ENCODE measurements around the gene CNN2.
A peak's percentile ranks its signal among the peaks of the same experiment; 100 is the strongest.
"Not testable (repeated sequence)": the region's sequence is repeated elsewhere in the genome, so short reads cannot be mapped to it uniquely, and the experiment has no call there.

The CNN2 gene

DNA sequence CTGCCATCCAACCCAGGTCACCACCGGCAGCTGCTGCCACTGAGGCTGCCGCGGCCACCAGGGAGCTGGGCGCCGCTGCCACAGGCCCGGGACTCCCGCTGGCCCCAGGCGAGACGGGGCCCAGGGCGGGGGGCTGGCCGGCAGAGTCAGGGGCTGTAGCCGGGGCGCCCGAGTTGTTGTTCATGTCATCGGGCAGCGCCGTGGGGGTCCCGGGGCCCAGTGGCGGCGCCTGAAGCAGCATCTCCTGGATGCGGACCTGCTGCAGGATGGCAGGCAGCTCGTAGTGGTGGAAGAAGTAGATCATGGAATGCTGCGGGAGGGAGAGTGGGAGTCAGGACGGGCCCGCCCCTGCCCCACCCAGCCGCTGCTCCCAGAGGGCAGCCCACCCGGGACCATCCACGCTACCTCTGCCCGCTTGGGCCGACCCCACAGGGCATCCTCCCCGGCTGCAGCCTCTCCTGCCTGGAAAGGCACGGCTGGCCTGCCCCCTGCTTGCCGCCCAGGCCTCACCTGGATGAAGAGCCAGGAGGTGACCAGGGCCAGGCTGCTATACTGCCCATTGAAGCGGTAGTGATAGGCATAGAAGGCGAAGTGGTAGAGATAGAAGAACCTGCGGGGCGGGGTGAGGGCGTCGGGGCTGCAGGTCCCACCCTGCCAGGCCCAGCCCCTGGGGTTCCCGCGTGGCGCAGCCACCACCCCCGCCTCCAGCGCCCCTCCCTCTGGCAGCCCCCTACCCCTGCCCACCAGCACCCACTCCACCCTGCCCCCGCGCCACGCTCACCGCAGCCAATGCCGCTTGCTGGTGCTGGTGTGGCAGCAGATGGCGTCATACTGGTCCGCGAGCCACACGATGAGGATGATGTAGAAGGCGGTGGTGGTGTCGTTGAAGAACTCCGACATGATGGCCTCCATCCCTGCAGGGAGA is 15.6 kb upstream of the CNN2 start:
- DNase-seq (ENCODE audit: low read depth) = no peak

DNA sequence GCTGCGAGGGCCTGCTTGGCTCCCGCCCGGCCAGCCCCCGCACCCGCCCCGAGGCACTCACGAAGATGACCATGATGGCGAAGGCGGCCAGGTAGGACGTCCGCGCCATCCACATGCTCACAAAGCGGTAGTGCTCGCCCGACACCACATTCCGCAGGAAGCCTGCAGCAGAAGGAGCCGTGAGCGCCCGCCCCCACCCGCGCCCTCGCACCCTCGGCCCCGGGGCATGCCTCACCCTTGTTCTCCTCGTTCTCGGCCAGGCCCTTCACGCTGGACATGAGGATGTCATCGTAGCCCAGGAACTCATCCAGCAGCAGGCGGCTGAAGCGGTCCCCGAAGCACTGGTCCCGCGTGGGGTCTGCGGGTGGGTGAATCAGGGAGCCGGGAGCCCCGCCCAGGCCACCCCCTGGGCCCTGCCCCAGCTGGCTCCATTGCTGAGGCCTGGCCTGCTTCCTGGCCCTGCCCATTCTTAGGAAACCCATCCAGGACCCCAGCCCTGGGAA is 14.5 kb upstream of the CNN2 start:
- DNase-seq (ENCODE audit: low read depth) = no peak

DNA sequence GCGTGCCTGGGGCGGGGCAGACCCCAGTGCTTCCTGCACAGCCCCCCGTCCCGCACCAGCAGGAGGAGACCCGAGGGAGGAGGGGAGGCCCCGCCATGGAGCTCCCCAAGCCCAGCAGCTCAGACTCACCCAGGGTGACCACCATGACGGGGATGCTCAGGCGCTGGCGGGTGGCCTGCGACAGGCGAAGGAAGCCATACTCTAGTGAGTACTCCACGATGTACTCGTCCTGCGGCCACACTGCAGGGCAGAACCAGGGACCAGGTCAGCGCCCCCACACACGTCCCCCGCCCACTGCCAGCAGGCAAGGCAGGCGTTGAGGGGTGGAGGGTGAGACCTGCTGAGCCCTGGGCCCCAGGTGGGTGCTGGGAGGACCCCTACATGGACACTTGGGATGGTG is 14.1 kb upstream of the CNN2 start:
- no peak for DNase-seq (ENCODE audit: low read depth)

DNA sequence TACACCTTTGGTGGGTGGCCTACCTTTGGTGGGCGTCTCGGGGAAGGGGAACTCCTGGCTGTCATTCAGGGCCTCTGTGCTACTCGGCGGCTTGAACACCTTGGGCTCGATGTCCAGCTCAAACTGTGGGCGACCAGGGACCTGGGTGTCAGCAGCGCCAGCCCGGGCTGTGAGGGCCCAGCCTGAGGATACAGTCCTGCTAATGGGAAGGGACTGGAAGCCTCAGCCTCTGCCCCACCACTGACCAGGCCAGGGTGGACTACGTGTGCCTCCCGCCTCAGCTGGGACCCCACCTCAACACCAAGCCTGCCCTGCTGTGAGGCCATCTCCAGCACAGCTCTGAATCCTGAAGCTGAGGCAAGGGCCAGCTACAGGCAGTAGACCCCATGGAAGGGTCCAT is 13.2 kb upstream of the CNN2 start:
- no peak for DNase-seq (ENCODE audit: low read depth)

DNA sequence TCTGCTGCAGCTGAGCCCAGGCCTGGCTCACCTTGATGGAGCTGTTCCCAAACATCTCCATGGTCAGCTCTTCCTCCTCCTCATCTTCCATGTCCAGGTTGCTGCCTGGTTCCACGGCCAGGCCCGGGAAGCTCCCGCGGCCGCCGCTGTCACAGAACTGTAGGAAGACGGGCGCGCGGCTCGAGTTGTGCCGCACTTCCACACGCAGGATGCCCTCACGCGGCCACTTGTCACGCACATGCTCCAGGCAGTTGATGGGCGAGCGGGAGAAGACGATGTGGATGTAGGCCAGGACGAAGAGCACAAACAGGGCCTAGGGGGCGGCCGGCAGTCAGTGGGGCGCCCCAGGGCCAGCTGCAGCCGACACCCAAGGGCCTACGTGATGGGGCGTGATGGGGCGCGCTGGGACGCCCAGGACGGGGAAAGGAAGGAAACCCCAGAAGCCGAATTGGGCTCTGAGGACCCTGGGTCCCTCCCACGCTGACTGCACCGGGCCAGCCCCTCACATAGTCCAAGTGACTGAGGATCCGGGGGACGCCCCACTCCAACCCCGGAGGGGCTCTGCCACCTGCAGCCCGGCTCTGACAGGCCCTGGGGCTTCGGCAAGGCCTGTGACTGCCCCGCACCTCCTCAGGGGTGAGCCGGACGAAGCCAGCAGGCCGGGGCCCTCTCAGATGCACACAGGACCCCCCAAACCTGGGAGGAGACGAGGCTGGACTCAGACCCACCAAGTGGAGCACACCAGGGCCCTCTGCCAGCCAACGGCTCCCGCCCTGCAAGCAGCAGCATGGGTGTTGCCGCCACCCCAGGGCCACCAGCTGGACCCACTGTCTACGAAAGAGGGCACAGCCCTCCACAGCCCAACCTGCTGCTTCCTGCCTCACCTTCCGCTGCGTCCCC is 12.0 kb upstream of the CNN2 start:
- DNase-seq (ENCODE audit: low read depth) = no peak

DNA sequence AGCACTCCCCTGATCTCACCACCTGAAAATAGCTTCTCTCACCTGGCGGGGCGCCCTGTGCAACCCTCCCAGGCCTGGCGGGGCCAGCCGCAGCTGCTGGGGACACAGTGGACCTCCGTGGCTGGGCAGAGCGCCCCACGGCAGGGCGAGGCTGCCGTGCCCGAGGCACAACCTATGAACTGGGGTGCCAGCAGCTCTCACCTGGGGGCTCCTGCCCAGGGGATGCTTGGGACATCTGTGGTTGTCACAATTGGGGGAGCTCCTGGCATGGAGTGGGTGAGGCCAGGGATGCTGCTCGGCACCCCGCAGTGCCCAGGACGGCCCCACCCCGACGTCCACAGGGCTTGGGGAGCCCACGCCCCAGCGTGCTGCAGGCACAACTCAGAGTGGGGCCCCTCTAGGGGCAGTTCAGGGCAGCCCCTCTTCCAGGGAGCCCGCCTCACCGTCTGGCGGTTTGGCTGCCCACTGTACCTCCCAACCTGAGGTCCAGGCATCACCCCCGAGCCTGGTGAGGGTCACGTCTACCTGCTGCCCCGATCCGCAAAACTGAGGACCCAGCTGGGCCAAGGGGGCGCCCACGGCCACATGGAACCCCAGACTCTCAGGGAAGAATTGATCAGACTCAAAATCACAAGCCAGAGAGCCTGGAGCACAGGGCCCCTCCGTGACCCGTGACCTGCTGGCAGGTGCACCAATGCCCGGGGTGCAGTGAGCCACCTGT is 11.2 kb upstream of the CNN2 start:
- DNase-seq (ENCODE audit: low read depth) = no peak

DNA sequence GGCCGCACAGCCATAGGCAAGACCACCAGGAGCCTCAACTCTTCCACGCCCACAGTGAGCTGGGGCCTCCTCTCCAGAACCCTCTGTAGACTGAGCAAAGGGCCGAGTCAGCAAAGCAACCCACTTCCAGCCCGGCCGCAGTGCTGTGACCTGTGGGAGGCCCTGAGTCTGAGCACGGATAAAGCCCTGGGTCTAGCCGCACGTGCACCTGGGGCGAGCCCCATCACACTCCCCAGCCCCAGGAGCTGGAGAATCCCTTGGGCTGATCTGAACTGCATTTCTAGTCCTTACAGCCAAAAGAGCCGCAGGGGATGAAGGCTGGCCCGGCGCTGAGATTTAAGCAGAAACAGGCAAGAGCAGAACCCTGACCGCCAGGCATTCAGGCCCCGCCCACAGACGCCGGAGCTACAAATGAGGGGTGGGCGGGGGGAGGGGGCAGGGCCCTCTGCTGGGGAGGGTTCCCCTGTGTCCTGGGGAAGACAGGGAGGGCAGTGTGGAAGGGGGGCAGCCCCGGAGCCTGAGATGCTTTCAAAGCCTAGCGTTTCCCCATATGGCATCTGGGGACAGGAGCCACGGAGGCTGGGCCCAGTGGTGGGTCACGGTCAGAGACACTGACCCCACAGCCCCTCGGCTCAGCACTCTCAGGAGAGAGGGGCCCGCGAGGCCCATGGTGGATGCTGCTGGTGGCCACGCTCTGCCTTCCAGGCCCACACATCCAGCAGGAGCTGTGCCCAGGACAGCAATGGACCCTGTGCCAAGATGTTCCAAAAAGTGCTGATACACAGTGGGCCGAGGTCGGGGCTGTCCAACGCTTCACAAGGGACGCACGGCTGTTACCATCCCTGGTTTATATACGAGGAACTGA is 10.4 kb upstream of the CNN2 start:
- DNase-seq (ENCODE audit: low read depth) = no peak

DNA sequence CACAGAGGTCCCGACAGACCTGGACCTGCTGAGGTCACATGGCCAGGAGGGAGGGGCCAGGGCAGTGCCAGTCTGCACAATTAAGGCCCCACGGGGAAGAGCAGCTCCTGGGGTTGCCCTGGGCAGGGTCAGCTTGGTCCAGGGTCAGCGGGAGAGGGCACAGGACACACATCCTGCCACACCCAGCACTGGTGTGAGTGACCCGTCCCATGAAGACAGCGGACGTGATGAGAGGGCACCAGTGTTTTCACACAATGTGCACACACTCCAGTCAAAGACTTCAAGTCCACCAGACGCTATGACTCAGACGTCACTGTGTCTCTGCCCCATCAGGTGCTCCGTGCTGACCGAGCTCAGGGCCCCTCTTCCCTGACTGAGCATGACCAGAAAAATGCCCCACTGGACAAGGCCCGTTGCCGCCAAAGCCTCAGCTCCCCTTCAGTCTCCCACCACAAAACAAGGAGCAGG is 9.7 kb upstream of the CNN2 start:
- DNase-seq (ENCODE audit: low read depth) = no peak

DNA sequence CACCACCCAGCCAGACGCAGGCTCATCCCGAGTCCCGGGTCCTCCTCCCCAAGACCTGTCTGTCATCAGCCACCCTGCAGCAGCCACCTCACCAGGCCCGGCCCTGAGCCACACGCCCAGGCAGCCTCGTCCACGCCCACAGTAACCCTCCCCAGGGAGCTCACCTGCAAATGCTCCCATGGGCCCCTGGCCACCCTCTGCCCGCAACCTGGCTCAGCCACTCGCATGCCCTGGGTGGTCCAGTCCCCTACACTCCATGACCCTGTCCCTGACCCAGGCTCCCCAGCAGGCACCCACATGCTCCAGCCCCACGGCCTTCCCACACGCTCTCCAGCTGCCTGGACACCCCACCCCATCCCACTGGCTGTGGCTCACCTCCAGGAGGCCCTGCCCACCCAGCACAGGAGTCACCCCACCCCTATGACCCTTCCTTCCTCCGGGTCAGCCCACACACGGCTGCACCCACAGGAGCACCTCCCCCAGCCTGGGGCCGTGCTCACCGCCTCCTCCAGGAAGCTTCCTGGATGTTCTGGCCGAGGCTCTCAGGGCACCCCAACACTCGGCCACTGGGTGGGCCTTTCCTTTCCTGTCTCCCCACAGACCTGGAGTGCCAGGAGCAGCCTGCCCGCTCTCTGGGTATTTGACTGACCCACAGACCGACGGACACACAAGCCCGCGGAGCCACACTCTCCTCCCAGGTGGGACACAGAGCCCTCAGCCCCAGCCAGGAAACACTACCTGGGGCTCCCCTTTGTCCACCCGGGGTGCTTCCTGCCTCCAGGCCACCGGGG is 9.1 kb upstream of the CNN2 start:
- no peak for DNase-seq (ENCODE audit: low read depth)

DNA sequence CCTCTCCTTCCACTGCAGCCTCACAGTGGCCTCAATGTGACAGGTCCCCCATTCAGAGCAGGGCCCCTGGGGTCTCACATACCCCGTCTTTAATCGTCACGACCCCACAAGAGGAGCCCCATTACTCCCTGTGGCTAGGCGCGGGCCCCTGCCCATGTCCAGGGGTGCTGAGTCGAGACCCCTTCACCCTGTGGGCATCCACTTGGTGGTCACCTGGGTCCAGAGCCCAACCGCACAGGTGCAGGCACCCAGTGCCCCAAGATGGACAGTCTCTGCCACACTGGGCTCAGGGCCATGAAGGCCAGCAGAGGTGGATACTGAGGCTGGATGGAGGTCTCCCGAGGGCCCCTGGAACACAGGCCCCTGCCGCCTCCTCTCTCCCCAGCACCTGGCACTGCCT is 8.5 kb upstream of the CNN2 start:
- no peak for DNase-seq (ENCODE audit: low read depth)

DNA sequence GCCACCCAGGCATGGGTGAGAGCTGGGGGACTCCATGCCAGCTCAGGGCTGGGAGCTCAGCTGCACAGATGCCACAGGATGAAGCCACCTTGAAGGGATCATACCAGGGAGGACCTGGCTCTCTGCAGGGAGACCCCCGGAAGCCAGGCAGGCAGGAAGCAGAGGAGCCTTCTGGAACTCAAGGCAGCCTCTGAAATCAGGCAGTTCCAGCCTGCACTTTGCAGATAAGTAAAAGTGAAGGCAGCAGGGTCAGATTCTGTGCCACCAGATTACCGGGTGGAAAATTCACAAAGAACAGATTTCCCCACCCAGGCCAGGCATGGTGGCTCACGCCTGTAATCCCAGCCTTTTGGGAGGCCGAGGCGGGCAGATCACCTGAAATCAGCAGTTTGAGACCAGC is 8.0 kb upstream of the CNN2 start:
- DNase-seq (ENCODE audit: low read depth) = no peak

DNA sequence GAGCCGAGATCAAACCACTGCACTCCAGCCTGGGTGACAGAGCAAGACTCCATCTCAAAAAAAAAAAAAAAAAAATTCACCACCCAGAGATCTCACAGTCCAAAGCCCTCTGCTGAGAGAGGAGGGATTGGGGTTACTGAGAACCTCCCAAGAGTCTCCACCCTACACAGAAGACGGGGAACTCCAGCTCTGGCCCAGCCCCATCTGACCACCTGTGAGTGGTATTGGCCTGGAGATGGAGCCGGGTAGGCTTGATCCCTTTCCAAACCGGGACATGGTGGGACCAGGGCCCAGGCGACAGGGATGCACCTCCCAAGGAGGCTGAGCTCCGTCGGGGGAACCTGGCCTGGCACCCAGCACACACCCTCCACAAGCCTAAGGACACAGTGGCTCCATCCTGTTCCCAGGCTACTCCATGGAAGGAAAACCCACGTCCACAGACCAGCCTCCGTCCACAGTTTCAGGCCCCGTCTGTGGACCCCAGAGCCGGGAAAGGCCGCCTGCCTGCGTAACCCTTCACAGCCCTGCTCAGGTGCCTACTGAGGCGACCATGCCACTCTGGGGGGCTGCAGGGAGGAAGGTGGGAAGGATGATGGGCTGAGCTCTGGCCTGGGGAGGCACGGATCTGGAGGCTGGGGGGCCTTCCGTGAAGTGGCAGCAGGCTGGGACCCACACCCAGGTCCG is 7.3 kb upstream of the CNN2 start:
- no peak for DNase-seq (ENCODE audit: low read depth)

DNA sequence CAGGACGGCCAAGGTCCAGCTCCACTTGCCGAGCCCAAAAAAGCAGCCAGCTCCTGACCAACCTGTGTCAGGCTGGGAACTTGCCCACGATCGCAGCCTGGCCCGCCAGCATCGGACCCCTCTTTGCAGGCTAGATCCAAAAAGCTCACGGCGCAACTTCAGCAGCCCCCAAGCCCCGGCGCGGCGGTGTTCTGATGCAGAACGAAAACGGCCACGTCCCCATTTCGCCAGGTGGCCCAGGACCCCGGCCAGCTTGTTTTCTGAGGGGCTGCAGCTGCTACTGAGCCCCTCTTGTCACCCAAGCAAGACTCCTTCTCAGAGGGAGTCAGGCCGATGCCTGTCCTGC is 6.8 kb upstream of the CNN2 start:
- no peak for DNase-seq (ENCODE audit: low read depth)

DNA sequence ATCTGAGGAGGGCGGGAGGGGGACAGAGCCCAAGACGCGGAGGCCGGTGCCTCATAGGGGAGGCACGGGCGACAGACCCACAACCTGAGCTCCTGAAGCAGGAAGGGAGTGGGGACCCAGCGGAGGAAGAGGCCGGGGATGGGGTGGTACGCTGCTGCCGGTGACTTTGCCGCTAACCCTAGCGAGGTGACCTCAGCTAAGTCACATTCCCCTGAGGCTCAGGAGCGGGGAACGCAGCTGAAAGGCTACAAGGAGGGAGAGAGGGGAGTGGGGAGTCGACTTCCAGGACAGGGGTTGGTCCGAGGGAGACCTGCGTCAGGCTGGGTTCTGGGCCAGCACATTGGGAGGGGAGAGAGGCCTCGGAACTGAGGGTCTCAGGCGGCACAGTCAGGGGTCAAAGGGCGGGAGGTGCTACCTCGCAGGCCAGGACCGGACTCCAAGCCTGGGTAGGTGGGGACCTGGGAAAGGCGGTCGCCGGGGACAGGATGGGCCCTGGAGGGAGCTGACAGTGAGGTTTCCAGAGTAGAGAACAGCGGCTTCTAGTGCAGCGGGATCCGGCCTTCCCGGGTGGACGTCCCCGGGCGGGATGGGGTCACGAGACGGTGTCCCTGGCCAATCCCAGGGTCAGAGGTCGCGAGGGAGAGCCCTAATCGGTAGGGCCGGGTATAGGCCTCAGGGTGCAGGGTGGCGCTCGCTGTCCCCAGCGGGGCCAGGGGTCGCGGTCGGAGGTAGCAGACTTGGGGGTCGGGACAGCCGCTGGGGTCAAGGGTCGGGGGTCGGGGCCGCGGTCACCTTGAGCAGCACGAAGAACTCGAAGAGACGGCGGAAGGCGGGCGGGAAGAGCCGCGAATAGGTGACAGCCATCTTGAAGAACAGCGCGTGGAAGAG is 6.2 kb upstream of the CNN2 start:
- DNase-seq (ENCODE audit: low read depth) = no peak

DNA sequence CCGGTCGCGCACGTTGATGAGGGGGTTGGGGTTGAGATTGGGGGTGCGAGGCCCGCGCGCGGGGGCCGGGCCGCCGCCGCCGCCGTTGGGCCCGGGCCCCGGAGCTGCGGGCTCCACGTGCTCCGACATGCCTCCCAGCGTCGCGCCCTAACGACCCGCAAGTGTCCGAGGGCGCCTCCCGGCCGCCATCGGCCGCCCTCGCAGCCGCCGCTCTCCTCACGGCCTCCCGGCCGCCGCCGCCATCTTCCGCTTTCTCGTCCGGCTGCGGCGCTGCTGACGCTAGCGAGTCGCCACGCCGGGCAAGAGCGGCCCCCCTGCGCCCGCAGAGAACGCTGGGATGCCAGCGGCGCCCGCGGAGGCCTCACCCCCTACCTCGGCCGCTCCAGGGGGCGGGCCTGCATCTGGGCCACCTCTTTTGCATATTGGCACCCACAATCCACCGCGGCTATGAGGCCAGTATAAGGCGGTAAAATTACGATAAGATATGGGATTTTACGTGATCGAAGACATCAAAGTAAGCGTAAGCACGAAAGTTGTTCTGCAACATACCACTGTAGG is 5.5 kb upstream of the CNN2 start, which contains the start of gene TMEM259:
TSS of gene TMEM259 (minus strand) at position 256 of the 558 bp plus-strand sequence. CDS start at position 129, 127 bp downstream.
- DNase-seq (ENCODE audit: low read depth) = peak; percentile 91

DNA sequence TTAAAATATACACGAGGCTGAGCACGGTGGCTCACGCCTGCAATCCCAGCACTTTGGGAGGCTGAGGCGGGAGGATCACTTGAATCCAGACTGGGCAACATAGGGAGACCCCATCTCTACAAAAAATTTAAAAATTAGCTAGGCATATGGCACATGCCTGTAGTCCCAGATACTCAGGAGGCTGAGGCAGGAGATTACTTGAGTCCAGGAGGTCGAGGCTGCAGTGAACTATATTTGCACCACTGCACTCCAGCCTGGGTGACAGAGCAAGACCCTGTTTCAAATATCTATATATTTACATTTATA is 2.6 kb upstream of the CNN2 start:
- DNase-seq (ENCODE audit: low read depth) = not testable (repeated sequence)

DNA sequence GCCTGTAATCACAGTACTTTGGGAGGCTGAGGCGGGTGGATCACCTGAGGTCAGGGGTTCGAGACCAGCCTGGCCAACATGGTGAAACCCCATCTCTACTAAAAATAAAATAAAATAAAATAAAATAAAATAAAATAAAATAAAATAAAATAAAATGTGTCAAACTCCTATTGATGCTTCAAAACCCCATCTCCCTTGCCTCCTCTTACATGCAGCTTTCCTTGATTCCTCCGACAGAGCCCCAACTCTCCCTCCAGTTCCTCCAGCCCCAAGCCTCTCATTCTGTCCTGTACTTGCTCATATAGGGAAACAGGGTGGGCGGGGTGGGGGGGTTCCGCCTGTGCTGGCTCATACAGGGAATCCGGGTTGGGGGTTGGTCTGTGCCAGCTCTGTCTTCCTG is 1.3 kb upstream of the CNN2 start:
- DNase-seq (ENCODE audit: low read depth) = not testable (repeated sequence)

Data from stimulated activated CD8-positive, alpha-beta memory T cell treated with anti-CD3 and anti-CD28 coated beads, Interleukin-15, amount 100 ng/mL, for 24 hours (primary cell).